ENCODE measurements around the gene RTL9.
"Not testable (repeated sequence)": the region's sequence is repeated elsewhere in the genome, so short reads cannot be mapped to it uniquely, and the experiment has no call there.

RTL9 gene

GRCh38 chrX:110346681-110347080 is 12.0 kb upstream of the RTL9 start:
- no peak for DNase-seq

GRCh38 chrX:110359273-110359672 is 625 bp downstream of the RTL9 start:
- no peak for DNase-seq

GRCh38 chrX:110363244-110363643 is 4.6 kb downstream of the RTL9 start:
- no peak for DNase-seq

- no peak for DNase-seq
Observed at GRCh38 chrX:110373310-110373709, 14.7 kb downstream of the RTL9 start.

- DNase-seq: no peak
Observed at GRCh38 chrX:110374559-110374958, 15.9 kb downstream of the RTL9 start.

GRCh38 chrX:110381216-110381615 is 22.6 kb downstream of the RTL9 start:
- DNase-seq: no peak

- DNase-seq: no peak
Observed at GRCh38 chrX:110383414-110383813, 24.8 kb downstream of the RTL9 start.

GRCh38 chrX:110384490-110384889 is 25.8 kb downstream of the RTL9 start:
- DNase-seq: no peak

- no peak for DNase-seq
Observed at GRCh38 chrX:110389570-110389969, 30.9 kb downstream of the RTL9 start.

GRCh38 chrX:110391086-110391485 is 32.4 kb downstream of the RTL9 start:
- no peak for DNase-seq

- no peak for DNase-seq
Observed at GRCh38 chrX:110394651-110395050, 36.0 kb downstream of the RTL9 start.

GRCh38 chrX:110395877-110396276 is 37.2 kb downstream of the RTL9 start:
- DNase-seq: no peak

GRCh38 chrX:110396735-110397134 is 38.1 kb downstream of the RTL9 start:
- DNase-seq: no peak

- DNase-seq: no peak
Observed at GRCh38 chrX:110397339-110397738, 38.7 kb downstream of the RTL9 start.

- no peak for DNase-seq
Observed at GRCh38 chrX:110397904-110398303, 39.3 kb downstream of the RTL9 start.

GRCh38 chrX:110399497-110399896 is 40.8 kb downstream of the RTL9 start:
- DNase-seq: no peak

GRCh38 chrX:110399966-110400365 is 41.3 kb downstream of the RTL9 start:
- DNase-seq: no peak

GRCh38 chrX:110401135-110401534 is 42.5 kb downstream of the RTL9 start:
- DNase-seq: no peak

- no peak for DNase-seq
Observed at GRCh38 chrX:110402091-110402849, 43.6 kb downstream of the RTL9 start.

- no peak for DNase-seq
Observed at GRCh38 chrX:110402850-110403221, 44.2 kb downstream of the RTL9 start.

GRCh38 chrX:110403441-110404238 is 45.0 kb downstream of the RTL9 start:
- no peak for DNase-seq

- DNase-seq: no peak
Observed at GRCh38 chrX:110404376-110404775, 45.7 kb downstream of the RTL9 start.

- not testable (repeated sequence) for DNase-seq
Observed at GRCh38 chrX:110406250-110406649, 47.6 kb downstream of the RTL9 start.

GRCh38 chrX:110406822-110407221 is 48.2 kb downstream of the RTL9 start:
- no peak for DNase-seq

Data from NCI-H187 treated with DMSO at 0.1 percent for 48 hours (cell line).